ENCODE data around the gene TMEM198.

Gene TMEM198

DNA sequence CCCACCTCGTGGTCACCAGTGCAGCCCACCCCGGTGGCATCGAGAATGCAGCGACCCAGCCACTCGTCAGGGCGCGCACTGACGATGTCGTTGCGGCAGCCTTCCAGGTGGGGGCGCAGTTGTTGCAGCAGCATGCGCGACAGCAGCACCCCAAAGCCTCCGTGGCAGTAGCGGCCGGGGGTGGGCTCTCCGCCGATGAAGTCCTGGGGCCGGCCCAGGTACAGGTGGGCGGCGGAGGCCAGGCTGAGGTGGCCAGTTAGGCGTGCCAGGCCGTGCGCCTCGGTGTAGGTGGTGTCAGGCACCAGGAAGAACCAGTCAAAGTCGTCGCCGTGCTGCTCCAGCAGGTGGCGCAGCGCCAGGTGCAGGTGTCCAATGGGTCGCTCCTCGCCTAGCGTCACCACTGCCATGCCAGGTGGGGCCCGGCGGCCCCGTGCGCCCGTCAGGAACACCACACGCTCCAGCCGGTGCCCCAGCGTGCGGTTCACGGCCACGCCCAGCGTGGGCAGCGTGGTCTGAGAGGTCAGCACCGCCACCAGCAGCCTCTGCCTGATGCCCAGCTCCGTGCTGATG is 2.1 kb upstream of the TMEM198 start:
- FAIRE-seq (peak; percentile 98), DNase-seq (ENCODE audit: insufficient read length) (peak; percentile 91)
- TF ChIP-seq POLR2AphosphoS5 (IDR thresholded peaks at IDR 0.05; ENCODE audit: low read depth, low read length) (no peak), POLR2A (IDR thresholded peaks at IDR 0.05; ENCODE audit: low read depth, low read length) (no peak), TAF1 (IDR thresholded peaks at IDR 0.05; ENCODE audit: borderline replicate concordance, low read depth, low read length) (no peak)

DNA sequence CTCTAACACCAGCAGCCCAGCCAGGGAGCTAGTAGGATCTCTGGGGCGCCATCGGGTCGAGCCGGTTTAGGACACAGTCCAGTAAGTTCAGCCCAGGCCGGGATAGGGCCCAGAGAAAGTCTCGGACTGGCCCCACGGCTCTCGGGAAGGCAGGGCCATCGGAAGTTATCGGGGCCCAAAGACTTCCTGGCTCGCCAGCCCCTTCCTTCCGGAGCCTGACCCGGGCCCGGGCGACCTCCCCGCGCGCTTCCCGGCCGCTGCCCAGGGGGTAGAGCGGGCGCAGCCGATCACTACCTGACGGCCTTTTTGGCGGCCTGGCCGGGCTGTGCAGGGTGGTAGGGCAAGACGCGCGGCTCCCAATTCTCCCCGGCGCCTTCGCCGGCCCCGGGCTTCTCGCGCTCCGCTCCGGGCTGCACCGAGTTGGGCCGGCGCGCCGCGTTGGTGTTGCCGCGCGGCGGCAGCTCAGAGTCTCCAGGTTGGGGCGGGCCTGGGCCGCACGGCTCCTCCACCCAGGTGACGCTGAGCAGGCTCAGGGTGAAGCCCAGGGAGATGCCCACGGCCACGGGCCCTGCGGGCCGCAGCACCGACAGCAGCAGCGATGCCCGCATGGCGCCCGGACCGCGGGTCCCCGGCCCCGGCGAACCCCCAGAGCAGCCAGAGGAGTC is 765 bp upstream of the TMEM198 start:
- DNase-seq (ENCODE audit: insufficient read length) (peak; percentile 45), FAIRE-seq (peak; percentile 40)

DNA sequence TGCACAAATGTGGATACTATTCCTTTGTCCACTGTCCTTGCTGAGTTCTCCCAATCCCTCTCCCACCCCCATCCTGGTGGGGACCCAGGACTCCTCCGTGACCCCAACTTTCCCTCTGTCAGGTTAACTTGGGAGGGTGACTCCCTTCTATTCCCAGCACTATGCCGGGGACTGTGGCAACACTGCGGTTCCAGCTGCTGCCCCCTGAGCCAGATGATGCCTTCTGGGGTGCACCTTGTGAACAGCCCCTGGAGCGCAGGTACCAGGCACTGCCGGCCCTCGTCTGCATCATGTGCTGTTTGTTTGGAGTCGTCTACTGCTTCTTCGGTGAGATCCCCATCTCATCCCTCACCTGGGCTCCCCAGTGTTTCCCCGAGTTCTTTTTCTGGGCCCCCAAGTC is 739 bp downstream of the TMEM198 start:
- FAIRE-seq (no peak), DNase-seq (ENCODE audit: insufficient read length) (no peak)
- TF ChIP-seq POLR2A (IDR thresholded peaks at IDR 0.05; ENCODE audit: low read depth, low read length) (no peak), POLR2AphosphoS5 (IDR thresholded peaks at IDR 0.05; ENCODE audit: low read depth, low read length) (no peak), TAF1 (IDR thresholded peaks at IDR 0.05; ENCODE audit: borderline replicate concordance, low read depth, low read length) (no peak)

More for the DNA sequence above, 765 bp upstream of the TMEM198 start:
- TF ChIP-seq POLR2AphosphoS5 (IDR thresholded peaks at IDR 0.05; ENCODE audit: low read depth, low read length) (no peak), POLR2A (IDR thresholded peaks at IDR 0.05; ENCODE audit: low read depth, low read length) (no peak), TAF1 (IDR thresholded peaks at IDR 0.05; ENCODE audit: borderline replicate concordance, low read depth, low read length) (no peak)

DNA sequence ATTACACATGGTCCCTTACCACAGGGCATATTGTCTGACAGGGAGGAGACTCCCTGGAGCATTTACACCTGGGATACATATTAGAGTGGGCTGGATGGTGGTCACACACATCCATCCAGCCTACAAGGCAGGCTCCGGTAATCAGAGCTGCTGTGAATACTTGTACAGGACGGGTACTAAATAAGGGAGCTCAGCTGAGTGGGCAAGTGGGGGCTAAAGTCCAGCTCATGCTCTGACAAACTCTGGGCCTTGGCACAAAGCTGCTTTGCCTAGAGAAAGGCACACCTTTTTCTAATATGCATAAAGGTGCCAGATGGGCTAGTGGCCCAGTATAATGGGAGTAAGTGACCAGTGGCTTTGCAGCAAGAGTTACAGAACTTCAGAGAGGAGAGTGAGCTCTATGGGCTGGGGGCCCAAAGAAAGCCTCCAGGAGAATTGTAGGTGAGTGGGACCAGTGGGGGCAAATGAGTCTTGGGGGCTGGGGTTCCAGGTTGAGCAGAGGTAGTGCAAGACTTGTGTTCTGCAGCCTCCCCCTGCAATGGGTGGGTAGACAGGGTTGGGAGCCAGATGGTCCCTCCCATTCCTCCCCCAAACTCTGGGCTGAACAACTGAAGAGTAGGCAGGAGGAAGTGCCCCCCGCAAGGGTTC is 1.6 kb downstream of the TMEM198 start:
- DNase-seq (ENCODE audit: insufficient read length), result no peak
- TF ChIP-seq POLR2AphosphoS5 (IDR thresholded peaks at IDR 0.05; ENCODE audit: low read depth, low read length) (no peak), TAF1 (IDR thresholded peaks at IDR 0.05; ENCODE audit: borderline replicate concordance, low read depth, low read length) (no peak), POLR2A (IDR thresholded peaks at IDR 0.05; ENCODE audit: low read depth, low read length) (no peak)
- no peak for FAIRE-seq

DNA sequence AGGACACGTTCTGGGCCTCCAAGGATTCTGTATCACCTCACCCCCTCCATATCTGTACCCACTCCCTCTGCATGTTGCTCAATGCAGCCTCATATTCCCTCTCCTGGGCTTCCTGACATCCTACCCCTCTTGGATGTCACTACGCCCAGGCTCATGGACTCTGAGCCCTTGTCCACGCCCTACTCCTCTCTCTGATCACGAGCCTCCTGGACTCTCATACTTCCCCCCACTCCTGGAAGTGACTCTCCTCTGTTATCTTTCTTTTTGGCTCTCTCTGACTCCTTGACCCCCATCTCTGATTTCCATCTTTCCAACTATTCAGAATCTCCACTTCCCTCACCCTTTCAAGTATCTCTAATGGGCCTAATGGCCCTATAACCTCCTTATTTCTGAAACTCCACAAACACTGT is 2.1 kb downstream of the TMEM198 start:
- DNase-seq (ENCODE audit: insufficient read length) (no peak), FAIRE-seq (no peak)
- no peak for TF ChIP-seq TAF1 (IDR thresholded peaks at IDR 0.05; ENCODE audit: borderline replicate concordance, low read depth, low read length)

DNA sequence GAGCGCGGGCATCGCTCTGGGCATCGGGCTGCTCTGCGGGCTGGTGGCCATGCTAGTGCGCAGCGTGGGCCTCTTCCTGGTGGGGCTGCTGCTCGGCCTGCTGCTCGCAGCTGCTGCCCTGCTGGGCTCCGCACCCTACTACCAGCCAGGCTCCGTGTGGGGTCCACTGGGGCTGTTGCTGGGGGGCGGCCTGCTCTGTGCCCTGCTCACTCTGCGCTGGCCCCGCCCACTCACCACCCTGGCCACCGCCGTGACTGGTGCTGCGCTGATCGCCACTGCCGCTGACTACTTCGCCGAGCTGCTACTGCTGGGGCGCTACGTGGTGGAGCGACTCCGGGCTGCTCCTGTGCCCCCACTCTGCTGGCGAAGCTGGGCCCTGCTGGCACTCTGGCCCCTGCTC is 3.8 kb downstream of the TMEM198 start:
- DNase-seq (ENCODE audit: insufficient read length), result no peak
- no peak for TF ChIP-seq TAF1 (IDR thresholded peaks at IDR 0.05; ENCODE audit: borderline replicate concordance, low read depth, low read length)
- TF ChIP-seq POLR2A (IDR thresholded peaks at IDR 0.05; ENCODE audit: low read depth, low read length), result no peak
- no peak for TF ChIP-seq POLR2AphosphoS5 (IDR thresholded peaks at IDR 0.05; ENCODE audit: low read depth, low read length)
- FAIRE-seq, result no peak

DNA sequence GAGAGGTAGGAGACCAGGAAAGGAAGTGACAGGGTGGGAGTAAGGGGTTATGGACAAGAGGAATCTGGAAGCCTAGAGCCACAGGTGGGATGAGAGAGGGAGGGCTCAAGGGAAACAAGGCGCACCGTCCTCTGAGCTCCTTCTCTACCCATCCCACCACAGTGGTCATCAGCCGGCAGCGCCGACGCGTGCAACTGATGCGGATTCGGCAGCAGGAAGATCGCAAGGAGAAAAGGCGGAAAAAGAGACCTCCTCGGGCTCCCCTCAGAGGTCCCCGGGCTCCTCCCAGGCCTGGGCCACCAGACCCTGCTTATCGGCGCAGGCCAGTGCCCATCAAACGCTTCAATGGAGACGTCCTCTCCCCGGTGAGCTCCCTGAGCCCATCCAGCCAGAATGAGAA is 5.2 kb downstream of the TMEM198 start:
- no peak for DNase-seq (ENCODE audit: insufficient read length)
- no peak for FAIRE-seq
- TF ChIP-seq POLR2A (IDR thresholded peaks at IDR 0.05; ENCODE audit: low read depth, low read length), result no peak
- TF ChIP-seq TAF1 (IDR thresholded peaks at IDR 0.05; ENCODE audit: borderline replicate concordance, low read depth, low read length), result no peak
- TF ChIP-seq POLR2AphosphoS5 (IDR thresholded peaks at IDR 0.05; ENCODE audit: low read depth, low read length), result no peak

DNA sequence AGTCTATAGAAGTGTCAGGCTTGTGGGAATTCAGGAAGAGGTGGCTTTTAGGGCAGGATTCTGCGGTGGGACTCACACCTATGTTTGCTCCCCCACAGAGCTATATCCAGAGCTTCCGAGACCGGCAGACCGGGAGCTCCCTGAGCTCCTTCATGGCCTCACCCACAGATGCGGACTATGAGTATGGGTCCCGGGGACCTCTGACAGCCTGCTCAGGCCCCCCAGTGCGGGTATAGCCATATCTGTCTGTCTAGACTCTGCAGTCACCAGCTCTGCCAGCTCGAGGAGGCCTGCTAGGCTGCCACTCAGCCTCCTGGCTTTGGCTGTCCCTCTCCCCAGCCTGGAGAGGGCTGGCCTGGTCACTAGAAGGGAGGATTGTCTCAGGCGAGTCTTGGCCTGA is 5.8 kb downstream of the TMEM198 start:
- TF ChIP-seq POLR2AphosphoS5 (IDR thresholded peaks at IDR 0.05; ENCODE audit: low read depth, low read length) (no peak), TAF1 (IDR thresholded peaks at IDR 0.05; ENCODE audit: borderline replicate concordance, low read depth, low read length) (no peak), POLR2A (IDR thresholded peaks at IDR 0.05; ENCODE audit: low read depth, low read length) (no peak)

DNA sequence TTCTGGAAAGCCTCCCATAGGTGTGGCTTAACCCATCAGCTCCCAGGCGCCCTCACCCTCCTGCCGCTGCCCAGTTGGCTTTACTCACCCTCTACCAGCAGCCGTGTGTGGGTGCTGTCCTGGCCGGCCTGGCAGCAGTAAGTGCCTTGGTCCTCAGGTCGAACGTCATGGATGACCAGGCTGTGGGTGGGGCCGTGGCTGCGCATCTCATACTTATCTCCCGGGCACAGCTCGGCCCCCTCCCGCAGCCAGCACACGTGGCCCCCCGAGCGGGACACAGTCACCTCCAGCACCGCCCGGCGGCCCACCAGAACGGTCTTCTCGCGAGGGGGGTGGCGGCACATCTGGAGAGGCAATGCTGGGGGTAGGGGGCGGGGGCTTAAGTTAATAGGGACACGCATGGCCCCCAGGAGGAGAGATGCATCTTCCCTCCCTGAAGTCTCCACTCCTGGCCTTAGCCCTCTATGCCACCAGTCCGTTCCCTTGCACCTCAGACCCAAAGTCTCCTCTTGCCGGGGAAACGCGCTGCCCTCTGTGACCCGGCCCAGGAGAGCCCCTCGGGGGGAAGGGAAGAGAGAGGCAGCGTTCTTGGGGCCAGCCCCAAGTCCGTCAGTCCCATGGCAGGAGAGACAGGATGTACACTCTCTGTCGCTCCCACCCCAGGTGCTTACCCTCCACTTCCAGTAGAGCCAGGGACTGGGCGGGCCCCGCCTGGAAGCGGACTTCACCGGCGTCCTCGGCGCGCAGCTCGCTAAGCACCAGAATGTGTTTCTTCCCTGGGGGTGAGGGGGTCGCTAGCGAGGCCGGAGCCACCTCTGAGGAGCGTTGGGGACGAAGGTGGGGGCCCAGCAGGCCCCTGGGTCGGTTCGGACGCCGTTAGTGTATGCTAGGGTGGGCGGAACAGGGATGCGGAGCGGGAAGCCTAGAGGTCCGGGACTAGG is 7.9 kb downstream of the TMEM198 start:
- no peak for DNase-seq (ENCODE audit: insufficient read length)
- TF ChIP-seq POLR2AphosphoS5 (IDR thresholded peaks at IDR 0.05; ENCODE audit: low read depth, low read length), result no peak
- TF ChIP-seq TAF1 (IDR thresholded peaks at IDR 0.05; ENCODE audit: borderline replicate concordance, low read depth, low read length), result no peak
- TF ChIP-seq POLR2A (IDR thresholded peaks at IDR 0.05; ENCODE audit: low read depth, low read length), result no peak
- no peak for FAIRE-seq

More for the DNA sequence above, 5.8 kb downstream of the TMEM198 start:
- no peak for DNase-seq (ENCODE audit: insufficient read length)
- no peak for FAIRE-seq

DNA sequence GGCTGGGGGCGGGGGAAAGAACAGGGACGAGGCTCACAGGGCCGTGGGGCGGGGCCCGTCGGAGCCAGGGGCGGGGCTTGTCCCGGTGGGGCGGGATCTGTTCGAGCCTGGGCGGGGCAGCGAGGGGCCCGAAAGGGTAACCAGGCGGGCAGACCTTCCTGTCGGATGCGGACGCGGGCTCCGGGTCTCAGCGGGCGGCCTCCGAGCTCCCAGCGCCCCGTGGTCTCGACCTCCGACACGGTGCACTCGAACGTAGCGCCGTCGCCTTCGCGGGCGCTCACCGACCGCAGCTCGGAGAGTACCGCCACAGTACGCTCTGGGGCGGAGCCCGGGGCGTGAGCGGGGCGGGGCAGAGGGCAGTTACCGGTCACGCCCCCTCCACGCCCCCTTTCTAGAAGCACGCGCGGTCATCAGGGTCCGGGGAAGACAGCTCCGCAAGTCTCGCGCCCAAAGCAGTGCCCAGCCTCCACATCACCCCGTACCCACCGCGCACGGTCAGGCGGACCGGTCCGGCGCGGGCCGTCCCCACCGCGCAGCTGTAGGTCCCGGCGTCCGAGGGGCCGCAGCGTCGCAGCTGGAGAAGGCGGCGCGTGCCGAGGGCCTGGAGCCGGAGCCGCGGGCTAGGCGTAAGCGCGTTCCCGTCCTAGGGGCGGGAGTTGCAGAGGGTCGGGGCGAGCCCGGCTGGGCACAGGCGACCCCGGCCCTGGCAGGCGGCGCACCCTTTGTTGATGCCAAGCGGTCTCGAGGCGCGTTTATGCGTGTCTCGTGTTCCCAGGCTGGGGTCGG is 8.7 kb downstream of the TMEM198 start:
- FAIRE-seq, result peak; percentile 89
- peak; percentile 84 for DNase-seq (ENCODE audit: insufficient read length)
- TF ChIP-seq POLR2A (IDR thresholded peaks at IDR 0.05; ENCODE audit: low read depth, low read length) (no peak), POLR2AphosphoS5 (IDR thresholded peaks at IDR 0.05; ENCODE audit: low read depth, low read length) (no peak), TAF1 (IDR thresholded peaks at IDR 0.05; ENCODE audit: borderline replicate concordance, low read depth, low read length) (no peak)

DNA sequence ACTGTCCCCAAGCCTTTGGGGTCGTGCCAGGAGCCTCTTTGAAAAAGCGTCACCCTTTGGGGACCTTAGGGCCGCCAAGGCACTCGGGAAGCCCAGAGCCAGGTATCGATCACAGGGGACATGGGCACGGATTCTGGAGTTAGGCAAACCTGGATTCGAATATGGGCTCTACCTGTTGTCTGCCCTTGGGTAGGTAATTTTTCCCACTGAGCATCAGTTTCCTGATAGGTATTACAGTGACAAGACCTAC is 9.3 kb downstream of the TMEM198 start:
- DNase-seq (ENCODE audit: insufficient read length), result no peak
- FAIRE-seq, result no peak
- TF ChIP-seq POLR2AphosphoS5 (IDR thresholded peaks at IDR 0.05; ENCODE audit: low read depth, low read length) (no peak), POLR2A (IDR thresholded peaks at IDR 0.05; ENCODE audit: low read depth, low read length) (no peak), TAF1 (IDR thresholded peaks at IDR 0.05; ENCODE audit: borderline replicate concordance, low read depth, low read length) (no peak)
